Type B pancreatic cell (in vitro differentiated cells): ENCODE measurements around the gene ZCCHC10. TPM values are rescaled to one million over a fixed set of nuclear protein-coding genes. Genes with fewer than 3 reads are reported as not detected.

ENCODE experiments used
- DNase-seq: peaks from one replicate; pipeline ENCODE4 v3.0.0; 2021; ENCODE audit warnings: mixed read lengths; ENCODE audit not compliant: unreplicated experiment; ENCODE audit errors: extremely low spot score
- H3K27ac Mint-ChIP-seq: 2 replicates; pipeline ENCODE4 v1.8.0; 2021; ENCODE audit warnings: mild to moderate bottlenecking, mixed read lengths
- H3K27me3 Mint-ChIP-seq: 2 replicates; pipeline ENCODE4 v1.8.0; 2021; ENCODE audit warnings: mixed read lengths
- H3K36me3 Mint-ChIP-seq: 2 replicates; pipeline ENCODE4 v1.8.0; 2021; ENCODE audit warnings: mixed read lengths
- H3K4me1 Mint-ChIP-seq: one replicate; pipeline ENCODE4 v1.8.0; 2021; ENCODE audit warnings: mixed read lengths; ENCODE audit not compliant: unreplicated experiment
- H3K4me3 Mint-ChIP-seq: 2 replicates; pipeline ENCODE4 v1.8.0; 2021; ENCODE audit warnings: mild to moderate bottlenecking, mixed read lengths
- H3K9me3 Mint-ChIP-seq: 2 replicates; pipeline ENCODE4 v1.8.0; 2021; ENCODE audit warnings: mixed read lengths
- CTCF ChIP-seq: fragments of 200-600 bp; sonication (generic); conservative IDR thresholded peaks from 2 replicates; pipeline ENCODE4 v1.5.0; 2021; ENCODE audit warnings: antibody characterized with exemption, mild to moderate bottlenecking
- total RNA-seq: library from RNA; stranded (reverse); gene quantifications from 2 replicates; pipeline ENCODE4 v1.2.1, GENCODE V29; 2021; ENCODE audit warnings: low replicate concordance

ZCCHC10 gene
- total RNA-seq, 1 donor from 2014 or later, result 22.1 TPM

GRCh38 chr5:132952829-132953228 lies 73.5 kb downstream of the ZCCHC10 start:
- H3K27ac Mint-ChIP-seq, result peak overlapping the region; percentile 80
- peaks cover 20% of the 10 kb centered on the region for H3K4me1 Mint-ChIP-seq

GRCh38 chr5:132951897-132952296 lies 74.5 kb downstream of the ZCCHC10 start:
- Mint-ChIP-seq H3K4me3 (no peak overlapping the region), H3K9me3 (no peaks in the 10 kb centered on the region), H3K36me3 (peaks cover 40% of the 10 kb centered on the region), H3K27me3 (no peaks in the 10 kb centered on the region), H3K27ac (peak overlapping the region; percentile 80), H3K4me1 (peaks cover 20% of the 10 kb centered on the region)
- TF ChIP-seq CTCF, result no peak
- DNase-seq, result no peak

More at GRCh38 chr5:132952829-132953228, 73.5 kb downstream of the ZCCHC10 start:
- H3K27me3 Mint-ChIP-seq, result no peaks in the 10 kb centered on the region
- no peak for TF ChIP-seq CTCF
- peaks cover 40% of the 10 kb centered on the region for H3K36me3 Mint-ChIP-seq
- DNase-seq, result no peak
- peak overlapping the region; percentile 59 for H3K4me3 Mint-ChIP-seq
- H3K9me3 Mint-ChIP-seq, result no peaks in the 10 kb centered on the region

GRCh38 chr5:132949136-132949535 lies 77.2 kb downstream of the ZCCHC10 start:
- no peak overlapping the region for H3K27ac Mint-ChIP-seq
- DNase-seq, result no peak
- H3K4me1 Mint-ChIP-seq, result peaks cover 20% of the 10 kb centered on the region
- no peak for TF ChIP-seq CTCF
- H3K27me3 Mint-ChIP-seq, result no peaks in the 10 kb centered on the region
- H3K4me3 Mint-ChIP-seq, result no peak overlapping the region
- H3K36me3 Mint-ChIP-seq, result peaks cover 36% of the 10 kb centered on the region
- H3K9me3 Mint-ChIP-seq, result no peaks in the 10 kb centered on the region

GRCh38 chr5:132947671-132948070 lies 78.7 kb downstream of the ZCCHC10 start:
- Mint-ChIP-seq H3K9me3 (no peaks in the 10 kb centered on the region), H3K27me3 (no peaks in the 10 kb centered on the region), H3K4me3 (no peak overlapping the region), H3K36me3 (peaks cover 24% of the 10 kb centered on the region), H3K4me1 (peaks cover 16% of the 10 kb centered on the region), H3K27ac (peak overlapping the region; percentile 14)
- TF ChIP-seq CTCF, result no peak
- no peak for DNase-seq

Other genes starting within 250 kb of the ZCCHC10 start
- 62.7 and 68.1 TPM in 2 replicates for gene SEPTIN8, start 249.3 kb downstream of the ZCCHC10 start, total RNA-seq
- gene SOWAHA, start 213.2 kb downstream of the ZCCHC10 start, total RNA-seq, result 2.5 and 4.4 TPM in 2 replicates
- 7.2 and 7.6 TPM in 2 replicates for gene SHROOM1, start 195.9 kb downstream of the ZCCHC10 start, total RNA-seq
- 1.4 and 1.5 TPM in 2 replicates for gene GDF9, start 160.1 kb downstream of the ZCCHC10 start, total RNA-seq
- 445 and 544 TPM in 2 replicates for gene UQCRQ, start 159.9 kb downstream of the ZCCHC10 start, total RNA-seq
- gene LEAP2, start 152.9 kb downstream of the ZCCHC10 start, total RNA-seq, result 2.5 and 2.9 TPM in 2 replicates
- gene AFF4, start 62.9 kb downstream of the ZCCHC10 start, total RNA-seq, result 69.9 and 78.1 TPM in 2 replicates
- gene HSPA4, start 25.5 kb upstream of the ZCCHC10 start, total RNA-seq, result 134 and 140 TPM in 2 replicates